Smooth muscle cell of the brain vasculature (primary cell): ENCODE measurements around the gene DTHD1.

Experiments used
- DNase-seq: peaks from one replicate; pipeline ENCODE4 v3.0.0-alpha.2; 2012; ENCODE audit warnings: low read depth, low spot score

The DTHD1 gene

GRCh38 chr4:36269533-36270173 lies 11.8 kb upstream of the DTHD1 start:
- no peak for DNase-seq

- no peak for DNase-seq
Observed at GRCh38 chr4:36273276-36273675, 8.1 kb upstream of the DTHD1 start.

GRCh38 chr4:36274158-36274557 lies 7.3 kb upstream of the DTHD1 start:
- no peak for DNase-seq

- no peak for DNase-seq
Observed at GRCh38 chr4:36277533-36277932, 3.9 kb upstream of the DTHD1 start.

- DNase-seq: no peak
Observed at GRCh38 chr4:36278789-36279188, 2.6 kb upstream of the DTHD1 start.

- DNase-seq: no peak
Observed at GRCh38 chr4:36280555-36280954, 861 bp upstream of the DTHD1 start.

- DNase-seq: no peak
Observed at GRCh38 chr4:36282503-36283030, 1.2 kb downstream of the DTHD1 start.

GRCh38 chr4:36283912-36284465 lies 2.6 kb downstream of the DTHD1 start:
- no peak for DNase-seq

GRCh38 chr4:36285784-36286480 lies 4.5 kb downstream of the DTHD1 start:
- no peak for DNase-seq

GRCh38 chr4:36286481-36286871 lies 5.1 kb downstream of the DTHD1 start:
- no peak for DNase-seq

- DNase-seq: no peak
Observed at GRCh38 chr4:36288731-36289426, 7.5 kb downstream of the DTHD1 start.

- DNase-seq: no peak
Observed at GRCh38 chr4:36290641-36291040, 9.2 kb downstream of the DTHD1 start.

GRCh38 chr4:36292556-36293188 lies 11.3 kb downstream of the DTHD1 start:
- DNase-seq: no peak

- DNase-seq: no peak
Observed at GRCh38 chr4:36301127-36301526, 19.7 kb downstream of the DTHD1 start.

GRCh38 chr4:36303426-36304137 lies 22.2 kb downstream of the DTHD1 start:
- DNase-seq: no peak

GRCh38 chr4:36304138-36304681 lies 22.8 kb downstream of the DTHD1 start:
- DNase-seq: no peak

- no peak for DNase-seq
Observed at GRCh38 chr4:36308150-36308549, 26.7 kb downstream of the DTHD1 start.

GRCh38 chr4:36310216-36310615 lies 28.8 kb downstream of the DTHD1 start:
- no peak for DNase-seq

- no peak for DNase-seq
Observed at GRCh38 chr4:36310793-36311192, 29.4 kb downstream of the DTHD1 start.

GRCh38 chr4:36312511-36312910 lies 31.1 kb downstream of the DTHD1 start:
- no peak for DNase-seq

- DNase-seq: no peak
Observed at GRCh38 chr4:36313301-36313700, 31.9 kb downstream of the DTHD1 start.
